Neuron (in vitro differentiated cells): ENCODE data around the gene TP73.

ENCODE experiments used
- H2AFZ ChIP-seq: one replicate; pipeline ENCODE4 v1.6.1; 2013; ENCODE audit warnings: low read depth, mild to moderate bottlenecking, inconsistent platforms, low read length, moderate library complexity
- H3K27me3 ChIP-seq: one replicate; pipeline ENCODE4 v1.6.1; 2013; ENCODE audit warnings: low read length; ENCODE audit not compliant: insufficient read depth
- H3K36me3 ChIP-seq: one replicate; pipeline ENCODE4 v1.6.1; 2013; ENCODE audit warnings: low read length; ENCODE audit not compliant: insufficient read depth
- H3K4me1 ChIP-seq: one replicate; pipeline ENCODE4 v1.6.1; 2013; ENCODE audit warnings: low read length; ENCODE audit not compliant: insufficient read depth
- H3K4me3 ChIP-seq: 2 replicates; pipeline ENCODE4 v1.5.1; 2013; ENCODE audit warnings: mild to moderate bottlenecking, low read length, moderate library complexity
- H3K9me3 ChIP-seq: one replicate; pipeline ENCODE4 v1.6.1; 2013; ENCODE audit warnings: low read length

Gene TP73

GRCh38 chr1:3645247-3645646 is 7.1 kb upstream of the TP73 start:
- Histone ChIP-seq H3K4me1 (peaks cover 6% of the 10 kb centered on the region), H2AFZ (no peak overlapping the region), H3K27me3 (no peaks in the 10 kb centered on the region), H3K4me3 (no peak overlapping the region), H3K36me3 (peaks cover 34% of the 10 kb centered on the region), H3K9me3 (no peaks in the 10 kb centered on the region)

DNA sequence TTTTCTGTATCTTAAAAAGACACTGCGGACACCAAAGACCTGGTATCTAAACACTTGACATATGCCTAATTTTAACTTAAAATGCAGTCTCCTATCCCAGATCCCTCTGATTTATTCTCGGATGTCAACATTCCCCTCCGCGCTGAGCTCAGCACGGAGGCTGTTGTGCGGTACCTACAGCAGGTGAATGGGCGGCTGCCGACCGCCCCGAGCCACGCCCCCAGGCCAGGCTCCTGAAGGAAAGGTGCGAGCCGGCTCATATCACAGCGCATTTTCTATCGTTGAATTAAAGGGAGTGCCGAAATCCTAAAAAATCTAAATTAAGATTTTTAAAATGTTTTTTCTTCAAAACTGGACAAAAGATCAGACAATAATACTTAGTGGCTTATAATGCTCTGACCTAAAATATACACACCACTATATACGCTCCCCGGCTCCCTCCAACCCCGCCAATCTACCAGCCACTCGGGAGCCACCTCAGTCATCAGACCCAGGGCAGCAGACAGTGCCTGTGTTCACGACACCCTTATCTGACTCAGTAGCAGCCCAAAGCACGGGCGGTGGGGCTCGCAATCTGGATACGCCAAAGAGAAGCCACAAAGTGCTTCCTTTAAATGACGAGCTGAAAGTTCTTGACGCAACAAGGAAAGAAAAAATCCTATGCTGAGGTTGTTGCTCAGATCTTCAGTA is 6.5 kb upstream of the TP73 start:
- H3K4me3 ChIP-seq = no peak overlapping the region

GRCh38 chr1:3646596-3646995 is 5.7 kb upstream of the TP73 start:
- Histone ChIP-seq H3K4me1 (peaks cover 10% of the 10 kb centered on the region), H2AFZ (no peak overlapping the region), H3K36me3 (peaks cover 29% of the 10 kb centered on the region), H3K27me3 (peaks cover 13% of the 10 kb centered on the region), H3K4me3 (no peak overlapping the region), H3K9me3 (no peaks in the 10 kb centered on the region)

More for the DNA sequence above, 6.5 kb upstream of the TP73 start:
- Histone ChIP-seq H3K36me3 (peaks cover 34% of the 10 kb centered on the region), H3K27me3 (peaks cover 5% of the 10 kb centered on the region), H3K9me3 (no peaks in the 10 kb centered on the region), H2AFZ (no peak overlapping the region), H3K4me1 (peaks cover 10% of the 10 kb centered on the region)

- peak within 1 kb of the TSS; percentile 93 for H3K4me3 ChIP-seq
- peaks cover 10% of the 10 kb centered on the region for H3K4me1 ChIP-seq
- no peaks in the 10 kb centered on the region for H3K9me3 ChIP-seq
- peak within 1 kb of the TSS; percentile 64 for H2AFZ ChIP-seq
- peaks cover 43% of the 10 kb centered on the region for H3K27me3 ChIP-seq
- H3K36me3 ChIP-seq = peaks cover 24% of the 10 kb centered on the region
Observed at GRCh38 chr1:3649342-3650247, 2.7 kb upstream of the TP73 start, which contains the start of gene WRAP73. Gene WRAP73, minus strand, starts transcription at chr1:3650103. Its CDS starts 104 bp downstream, at chr1:3649999.

DNA sequence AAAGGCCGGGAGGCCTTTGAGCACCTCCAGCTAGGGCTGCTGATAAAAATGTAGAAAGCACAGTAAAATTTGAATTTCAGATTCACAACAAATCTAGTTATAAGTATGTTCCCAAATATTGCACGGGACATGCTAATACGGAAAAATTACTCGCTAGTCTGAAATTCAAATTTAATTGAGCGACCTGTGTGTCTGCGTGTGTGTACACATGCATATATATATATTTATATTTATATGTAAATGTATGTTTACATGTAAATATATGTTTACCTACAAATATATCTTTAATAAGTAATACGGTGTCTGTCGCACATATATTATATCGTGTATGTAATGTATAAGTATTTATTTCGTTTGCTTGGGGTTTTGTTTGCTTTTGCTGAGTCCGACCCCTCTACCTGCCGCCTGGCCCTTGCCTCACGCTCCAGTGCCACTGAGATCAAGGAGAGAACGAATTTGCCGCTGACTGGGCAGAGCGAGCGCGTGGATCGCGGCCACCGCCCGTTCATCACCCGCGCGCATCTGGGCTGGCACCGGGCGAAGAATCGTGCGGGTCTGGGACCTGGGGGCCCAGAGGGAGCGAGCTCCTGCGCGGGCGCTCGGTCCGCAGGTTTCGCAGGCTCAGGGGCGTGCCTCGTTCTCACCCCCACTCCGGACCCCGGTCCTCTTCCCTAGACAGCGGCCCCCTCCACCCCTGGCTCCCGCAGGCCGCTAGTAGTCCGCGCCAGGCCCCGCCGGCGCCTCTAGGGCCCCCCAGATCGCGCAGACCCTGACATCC is 1.9 kb upstream of the TP73 start:
- Histone ChIP-seq H3K4me1 (peaks cover 10% of the 10 kb centered on the region), H3K9me3 (no peaks in the 10 kb centered on the region), H3K36me3 (peaks cover 18% of the 10 kb centered on the region), H3K4me3 (peak overlapping the region; percentile 93), H2AFZ (no peak overlapping the region), H3K27me3 (peaks cover 51% of the 10 kb centered on the region)

DNA sequence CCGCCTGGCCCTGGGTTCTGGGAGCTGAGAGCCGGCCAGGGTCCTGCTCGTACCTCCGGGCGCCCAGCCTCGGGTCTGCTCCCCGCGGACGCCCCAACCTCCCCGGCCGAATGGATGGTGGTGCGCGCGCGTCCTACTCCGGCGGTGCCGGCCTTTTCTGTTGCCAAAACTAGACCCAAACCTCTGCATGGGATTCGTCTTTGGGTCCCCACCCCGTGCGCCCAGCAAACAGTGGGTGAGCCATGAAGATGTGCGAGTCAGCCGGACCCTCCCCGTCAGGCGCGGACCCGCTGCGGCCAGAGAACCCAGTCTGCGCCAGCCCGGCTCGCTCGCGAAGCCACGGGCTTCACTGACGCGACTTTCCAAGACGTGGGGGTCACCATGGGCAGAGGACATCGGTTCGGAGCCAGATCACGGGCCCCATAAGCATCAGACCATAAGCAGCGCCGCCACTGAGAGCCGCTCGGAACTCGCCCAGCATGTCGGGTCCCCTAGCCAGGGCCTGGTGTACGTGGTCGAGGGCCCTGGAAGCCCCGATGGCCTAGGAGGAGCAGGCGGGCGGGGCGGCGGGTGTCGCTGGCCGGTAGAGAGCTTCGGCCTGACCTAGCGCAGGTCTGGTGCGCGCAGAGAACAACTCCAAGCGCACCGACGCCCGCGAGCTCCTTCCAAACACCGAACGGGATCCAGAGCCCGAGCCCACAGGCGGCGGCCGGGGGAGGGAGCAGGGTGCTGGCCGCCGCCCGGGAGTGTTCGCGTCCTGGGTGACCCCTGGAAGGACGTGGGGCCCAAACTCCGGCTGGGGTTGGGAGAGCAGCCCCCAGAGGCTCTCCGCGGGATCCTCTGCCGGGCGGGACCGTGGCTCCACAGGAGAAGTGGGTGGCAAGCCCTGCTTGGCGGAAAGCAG is 1.0 kb upstream of the TP73 start:
- H3K9me3 ChIP-seq = no peaks in the 10 kb centered on the region
- no peak overlapping the region for H2AFZ ChIP-seq
- no peak overlapping the region for H3K4me3 ChIP-seq
- peaks cover 58% of the 10 kb centered on the region for H3K27me3 ChIP-seq
- peaks cover 11% of the 10 kb centered on the region for H3K36me3 ChIP-seq
- H3K4me1 ChIP-seq = peaks cover 10% of the 10 kb centered on the region

- peaks cover 10% of the 10 kb centered on the region for H3K4me1 ChIP-seq
- H3K36me3 ChIP-seq = no peaks in the 10 kb centered on the region
- no peak overlapping the region for H3K4me3 ChIP-seq
- no peaks in the 10 kb centered on the region for H3K9me3 ChIP-seq
- H2AFZ ChIP-seq = no peak overlapping the region
- peaks cover 72% of the 10 kb centered on the region for H3K27me3 ChIP-seq
Observed at GRCh38 chr1:3652548-3653285, 401 bp downstream of the TP73 start.

DNA sequence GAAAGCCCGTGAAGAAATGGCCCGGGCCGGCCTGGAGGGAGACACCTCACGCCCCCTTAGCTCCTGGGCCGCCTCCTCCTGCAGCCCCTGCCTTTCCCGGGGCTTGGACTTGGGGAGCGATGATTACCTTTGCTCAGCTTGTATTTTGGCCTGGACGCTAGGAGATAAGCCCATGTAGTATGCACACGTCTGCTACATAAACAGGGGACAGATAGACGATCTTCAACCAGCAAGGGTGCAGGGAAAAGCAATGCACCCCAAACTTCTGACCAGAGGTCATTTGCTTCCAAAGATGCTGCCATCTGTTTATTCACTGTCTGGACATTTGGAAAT is 936 bp downstream of the TP73 start:
- H3K4me3 ChIP-seq = no peak overlapping the region
- H3K9me3 ChIP-seq = no peaks in the 10 kb centered on the region
- peaks cover 10% of the 10 kb centered on the region for H3K4me1 ChIP-seq
- peaks cover 78% of the 10 kb centered on the region for H3K27me3 ChIP-seq
- no peak overlapping the region for H2AFZ ChIP-seq
- H3K36me3 ChIP-seq = no peaks in the 10 kb centered on the region

DNA sequence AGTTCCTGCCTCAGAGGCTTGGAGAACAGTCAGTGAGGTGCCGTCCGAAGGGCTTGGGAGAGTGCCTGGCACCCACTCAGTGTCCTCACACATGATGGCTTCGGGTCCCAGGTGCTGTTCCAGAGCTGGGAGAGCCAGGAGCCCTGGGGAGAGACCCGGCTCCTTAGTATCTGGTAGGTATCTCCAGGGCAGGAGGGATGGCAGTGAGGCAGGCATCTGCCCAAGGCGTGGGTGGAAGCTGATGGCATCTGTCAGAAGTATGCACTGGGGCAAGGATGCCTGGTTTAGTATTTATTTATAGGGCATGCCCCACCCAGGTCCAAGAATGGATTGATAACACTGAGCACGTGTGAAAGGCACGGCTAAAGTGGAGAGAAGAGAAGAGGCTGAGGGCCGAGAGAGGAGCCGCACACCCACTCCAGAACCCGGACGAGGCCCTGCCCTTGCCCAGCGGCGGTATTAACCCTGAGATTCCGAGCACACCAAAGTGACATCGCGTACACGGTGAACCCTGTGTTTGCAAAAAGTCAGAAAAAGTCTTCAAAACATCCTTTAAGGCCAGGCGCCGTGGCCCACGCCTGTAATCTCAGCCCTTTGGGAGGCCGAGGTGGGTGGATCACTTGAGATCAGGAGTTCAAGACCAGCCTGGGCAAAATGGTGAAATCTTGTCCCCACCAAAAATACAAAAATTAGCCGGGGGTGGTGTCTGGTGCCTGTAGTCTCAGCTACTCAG is 2.4 kb downstream of the TP73 start:
- no peaks in the 10 kb centered on the region for H3K36me3 ChIP-seq
- no peak overlapping the region for H3K4me3 ChIP-seq
- H3K27me3 ChIP-seq = peaks cover 84% of the 10 kb centered on the region
- H2AFZ ChIP-seq = no peak overlapping the region
- peaks cover 4% of the 10 kb centered on the region for H3K4me1 ChIP-seq
- no peaks in the 10 kb centered on the region for H3K9me3 ChIP-seq

DNA sequence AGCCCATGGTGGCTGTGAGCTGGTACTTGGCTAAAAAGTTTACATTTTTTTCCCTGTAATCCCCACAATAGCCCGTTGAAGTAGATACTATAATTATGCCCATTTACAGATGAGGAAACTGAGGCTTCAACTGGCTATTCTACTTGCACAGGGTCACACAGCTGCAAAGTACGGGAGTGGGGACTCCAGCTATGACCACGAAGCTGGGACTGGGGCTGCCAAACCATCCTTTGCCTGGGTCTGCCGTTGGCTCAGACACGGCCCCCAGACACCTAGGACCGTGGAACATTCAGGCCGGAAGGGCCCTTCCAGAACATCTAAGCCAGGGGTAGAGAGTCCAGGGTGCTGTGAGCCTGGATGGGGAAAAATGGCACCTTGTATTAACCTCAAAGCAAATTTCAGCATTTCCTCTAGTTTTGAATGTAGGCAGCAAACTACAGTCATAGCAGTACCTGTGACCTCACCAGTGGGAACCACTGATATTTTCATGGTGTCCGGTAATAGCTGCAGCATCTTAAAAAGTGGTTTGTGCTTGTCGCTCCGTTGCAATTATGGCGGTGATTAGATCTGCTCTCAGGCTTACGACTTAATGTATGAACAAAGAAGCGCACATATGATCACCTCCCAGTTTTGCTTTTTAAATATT is 4.3 kb downstream of the TP73 start:
- Histone ChIP-seq H3K27me3 (peaks cover 77% of the 10 kb centered on the region), H3K9me3 (no peaks in the 10 kb centered on the region), H3K4me1 (no peaks in the 10 kb centered on the region), H2AFZ (no peak overlapping the region), H3K36me3 (no peaks in the 10 kb centered on the region), H3K4me3 (no peak overlapping the region)

DNA sequence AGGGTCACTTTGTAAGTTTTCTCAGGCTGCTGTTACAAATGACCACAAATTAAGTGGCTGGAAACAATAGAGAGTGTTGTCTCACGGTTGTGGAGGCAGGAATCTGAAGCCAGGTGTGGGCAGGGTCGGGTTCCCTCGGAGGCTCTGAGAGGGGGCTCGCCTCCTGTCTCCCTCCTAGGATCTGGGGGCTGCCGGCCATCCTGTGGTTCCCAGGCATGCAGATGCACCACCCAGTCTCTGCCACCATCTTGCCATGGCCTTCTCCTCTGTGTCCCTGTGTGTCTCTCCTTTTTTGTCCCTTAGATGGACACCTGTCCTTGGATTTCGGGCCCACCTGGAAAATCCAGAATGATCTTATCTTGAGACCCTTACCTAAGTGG is 4.8 kb downstream of the TP73 start:
- Histone ChIP-seq H3K4me3 (no peak overlapping the region), H3K36me3 (no peaks in the 10 kb centered on the region), H3K4me1 (no peaks in the 10 kb centered on the region), H2AFZ (no peak overlapping the region), H3K9me3 (no peaks in the 10 kb centered on the region), H3K27me3 (peaks cover 72% of the 10 kb centered on the region)
